ENCODE data around the gene OR52W1. TPM values are rescaled to one million over a fixed set of nuclear protein-coding genes. Genes with fewer than 3 reads are reported as not detected.

OR52W1 gene
- polyA plus RNA-seq, 3 donors, result 0.22 TPM; not detected in 2

DNA sequence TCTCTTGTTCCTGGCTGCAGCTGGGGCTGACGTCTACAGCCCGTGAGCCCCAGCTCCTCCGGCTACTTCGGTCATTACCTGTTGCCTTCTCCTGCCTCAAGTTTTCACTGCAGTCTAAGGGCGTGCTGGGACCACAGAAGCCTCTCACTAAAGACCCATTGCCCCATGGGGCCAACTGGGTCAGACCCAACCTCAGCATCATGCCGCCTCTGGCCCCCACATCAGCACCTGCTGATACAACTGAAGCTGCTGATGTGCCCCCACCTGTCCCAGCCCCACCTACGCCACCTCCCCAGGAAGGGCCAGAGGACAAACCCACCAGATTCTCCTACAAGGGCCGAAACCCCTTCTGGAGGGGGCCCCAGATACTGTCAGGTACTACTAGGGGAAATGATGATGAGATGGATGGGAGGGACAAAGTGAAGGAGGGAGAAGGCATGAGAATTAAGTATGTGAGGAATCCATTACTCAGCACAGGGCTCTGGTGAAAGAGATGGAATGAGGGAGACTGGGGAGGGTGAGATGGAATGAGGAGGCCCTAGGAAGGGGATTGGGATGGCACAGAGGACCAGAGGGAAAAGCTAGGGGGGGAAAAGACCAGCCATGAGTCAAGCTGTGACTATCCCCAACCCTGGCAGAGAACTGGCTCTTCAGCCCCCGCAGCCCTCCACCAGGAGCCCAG is 11.4 kb downstream of the OR52W1 start:
- DNase-seq (ENCODE audit: extremely low read depth in 1 of 11, low read depth in 9 of 11, low spot score in 4 of 11), result no peak

DNA sequence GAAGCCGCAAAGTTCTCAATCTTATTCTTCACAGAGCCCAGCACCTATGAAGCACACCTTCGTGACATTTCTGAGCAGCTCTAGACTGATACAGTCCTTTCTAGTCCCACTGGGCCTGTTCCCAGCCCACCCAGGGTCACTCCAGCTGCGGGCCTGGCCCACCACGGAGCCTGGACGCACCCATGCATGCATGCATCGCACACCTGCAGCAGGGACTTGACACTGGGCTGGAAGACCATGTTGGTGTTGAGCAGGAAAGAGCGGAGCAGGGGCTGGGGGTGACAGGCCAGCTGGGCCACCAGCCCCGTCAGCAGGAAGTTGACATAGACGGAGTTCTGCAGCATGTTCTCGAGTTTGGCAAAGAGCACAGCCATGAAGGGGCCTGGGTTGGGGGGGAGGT is 15.5 kb downstream of the OR52W1 start:
- DNase-seq (ENCODE audit: extremely low read depth in 1 of 11, low read depth in 9 of 11, low spot score in 4 of 11), result no peak

DNA sequence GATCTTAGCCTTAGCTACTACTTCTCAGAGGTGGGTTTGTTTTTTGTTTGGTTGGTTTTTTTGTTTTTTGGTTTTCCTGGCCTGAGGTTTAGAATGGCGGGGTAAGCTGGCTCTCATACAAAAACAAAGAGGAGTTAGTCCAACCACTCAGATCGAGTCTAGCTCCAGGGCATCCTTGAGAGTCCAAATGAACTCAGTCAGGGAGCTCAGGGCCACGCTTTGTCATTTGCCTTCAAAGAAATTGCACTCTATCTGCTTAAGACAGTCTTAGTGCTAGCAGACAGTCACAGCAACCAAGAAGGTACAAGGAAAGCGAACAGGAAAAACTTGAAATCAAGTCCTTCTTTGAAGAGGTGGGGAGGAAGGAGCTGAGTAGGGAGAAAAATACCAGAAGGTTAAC is 17.5 kb downstream of the OR52W1 start:
- no peak for DNase-seq (ENCODE audit: extremely low read depth in 1 of 11, low read depth in 9 of 11, low spot score in 4 of 11)

DNA sequence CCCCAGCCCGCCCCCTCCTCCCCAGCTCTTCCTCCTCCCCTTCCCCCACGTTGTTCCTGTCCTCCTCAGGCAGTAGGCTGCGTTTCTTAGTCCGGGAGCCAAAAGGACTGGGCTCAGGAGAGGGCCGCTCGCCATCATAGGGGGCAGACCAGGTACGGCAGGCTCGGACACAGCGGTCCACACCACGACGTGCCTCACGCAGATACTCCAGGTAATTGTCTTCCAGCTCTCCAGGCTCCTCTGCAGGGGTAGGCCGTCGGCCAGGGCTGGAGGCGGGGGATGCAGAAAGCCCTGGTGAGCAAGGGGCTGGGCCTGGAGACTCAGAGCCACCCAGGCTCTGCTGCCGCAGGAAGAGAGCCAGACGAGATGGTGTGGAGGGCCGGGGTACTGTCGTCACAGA is 18.7 kb downstream of the OR52W1 start:
- DNase-seq (ENCODE audit: extremely low read depth in 1 of 11, low read depth in 9 of 11, low spot score in 4 of 11), result no peak

DNA sequence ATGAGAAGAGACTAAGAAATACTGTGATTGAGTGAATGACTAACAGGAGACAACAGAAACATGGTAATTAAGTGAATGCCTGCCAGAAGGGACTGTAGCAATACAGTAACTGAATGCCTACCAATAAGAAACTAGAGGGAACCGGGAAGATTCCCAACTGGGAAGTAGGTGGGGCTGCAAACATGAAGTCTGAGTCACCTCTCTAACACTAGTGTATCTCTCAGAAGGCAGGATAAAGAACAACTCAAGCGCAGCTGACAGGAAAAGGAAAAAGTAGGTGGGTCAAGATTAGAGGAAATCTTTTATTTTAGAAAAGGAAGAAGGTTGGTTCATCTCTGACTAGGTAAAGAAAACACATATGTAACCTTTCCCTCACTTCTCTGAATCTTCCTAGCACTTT is 20.3 kb downstream of the OR52W1 start:
- DNase-seq (ENCODE audit: extremely low read depth in 1 of 11, low read depth in 9 of 11, low spot score in 4 of 11), result no peak

DNA sequence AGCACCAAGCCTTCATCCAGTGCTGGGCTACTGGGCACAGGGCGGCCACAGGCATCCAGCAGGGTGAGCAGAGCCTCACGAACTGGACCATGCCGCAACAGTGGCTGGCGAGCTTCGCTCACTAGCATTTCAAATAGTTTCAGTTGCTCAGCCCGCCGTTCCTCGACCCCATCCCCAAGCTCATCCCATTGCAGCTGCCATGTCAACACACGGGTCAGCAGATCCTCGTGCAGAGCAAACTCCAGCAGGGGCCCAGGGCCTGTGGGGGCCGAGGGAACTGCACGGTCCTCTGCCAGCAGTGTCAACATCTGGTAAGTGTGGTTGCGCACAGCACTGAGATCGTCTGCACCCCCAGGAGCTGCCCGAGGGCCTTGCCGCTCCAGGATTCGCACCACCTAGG is 24.8 kb downstream of the OR52W1 start:
- DNase-seq (ENCODE audit: extremely low read depth in 1 of 11, low read depth in 9 of 11, low spot score in 4 of 11), result no peak

DNA sequence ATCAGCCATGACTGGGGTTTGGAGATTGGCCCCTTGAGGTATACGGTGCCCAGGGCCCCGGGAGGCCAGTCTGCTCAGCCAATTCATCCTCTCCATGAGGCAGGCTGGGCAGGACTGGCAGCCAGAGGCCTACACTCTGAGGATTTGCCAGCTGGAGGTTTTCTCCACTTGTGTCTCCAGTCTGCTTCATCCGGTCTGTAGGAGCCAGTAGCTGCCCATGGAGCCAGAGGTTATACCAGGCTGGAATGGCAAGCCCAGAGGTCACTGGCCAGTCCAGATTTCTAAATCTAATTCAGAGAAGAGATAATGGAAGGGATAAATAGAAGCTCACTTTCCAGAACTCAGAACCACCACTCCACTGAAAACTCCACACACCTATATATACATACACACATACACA is 25.4 kb downstream of the OR52W1 start:
- no peak for DNase-seq (ENCODE audit: extremely low read depth in 1 of 11, low read depth in 9 of 11, low spot score in 4 of 11)

DNA sequence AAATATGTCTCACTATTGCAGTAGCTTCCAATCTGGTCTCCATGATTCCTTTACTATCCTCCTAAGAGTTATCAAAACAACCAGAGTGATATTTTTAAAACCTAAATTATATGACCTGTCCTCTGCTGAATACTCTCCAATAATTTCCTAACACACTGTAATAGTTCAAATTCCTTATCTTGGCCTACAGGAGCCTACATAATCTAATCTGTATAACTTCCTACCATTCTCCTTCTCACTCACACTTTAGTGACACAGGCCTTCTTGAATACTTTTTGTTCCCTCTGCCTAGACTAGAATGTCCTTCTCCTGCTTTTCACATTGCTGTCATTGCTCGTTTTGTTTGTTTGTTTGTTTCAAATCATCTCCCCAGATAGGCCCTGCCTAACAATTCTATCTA is 26.0 kb downstream of the OR52W1 start:
- no peak for DNase-seq (ENCODE audit: extremely low read depth in 1 of 11, low read depth in 9 of 11, low spot score in 4 of 11)

DNA sequence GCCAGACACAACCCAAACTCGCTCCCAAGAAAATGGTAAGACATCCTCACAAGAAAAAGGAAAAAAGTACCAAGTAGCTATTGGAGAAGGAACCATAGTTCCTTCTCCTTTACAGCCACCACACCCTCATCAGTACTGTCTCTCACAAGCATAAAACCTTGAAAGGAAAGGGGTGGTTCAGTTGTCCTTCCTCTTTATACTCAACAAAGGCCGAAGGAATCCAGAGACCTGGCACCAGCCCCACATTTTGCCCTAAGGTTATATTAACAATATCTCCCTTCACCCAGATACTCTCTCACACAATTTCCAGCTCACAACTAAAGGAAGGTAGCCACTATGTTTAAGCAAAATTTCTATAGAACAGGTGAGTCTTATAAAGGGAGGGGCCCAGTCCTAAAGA is 26.9 kb downstream of the OR52W1 start:
- DNase-seq (ENCODE audit: extremely low read depth in 1 of 11, low read depth in 9 of 11, low spot score in 4 of 11), result no peak

DNA sequence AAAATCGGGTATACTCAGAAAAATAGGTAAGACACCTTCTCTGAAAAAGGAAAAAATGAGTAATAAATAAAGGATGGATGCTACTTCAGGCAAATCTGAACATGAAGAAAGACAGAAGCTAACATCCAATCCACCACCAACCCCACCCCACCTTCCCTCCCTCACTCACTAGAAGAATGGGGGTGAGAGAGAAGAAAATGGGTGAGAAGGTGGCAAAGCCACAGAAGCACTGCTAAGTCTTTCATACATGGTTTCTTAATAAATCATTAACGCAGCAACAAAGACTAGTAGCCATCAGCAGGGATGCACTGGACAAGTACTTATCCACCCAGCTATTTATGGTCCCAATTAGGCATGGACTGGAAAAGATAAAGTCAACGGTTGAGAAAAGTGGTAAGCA is 29.5 kb downstream of the OR52W1 start:
- no peak for DNase-seq (ENCODE audit: extremely low read depth in 1 of 11, low read depth in 9 of 11, low spot score in 4 of 11)

DNA sequence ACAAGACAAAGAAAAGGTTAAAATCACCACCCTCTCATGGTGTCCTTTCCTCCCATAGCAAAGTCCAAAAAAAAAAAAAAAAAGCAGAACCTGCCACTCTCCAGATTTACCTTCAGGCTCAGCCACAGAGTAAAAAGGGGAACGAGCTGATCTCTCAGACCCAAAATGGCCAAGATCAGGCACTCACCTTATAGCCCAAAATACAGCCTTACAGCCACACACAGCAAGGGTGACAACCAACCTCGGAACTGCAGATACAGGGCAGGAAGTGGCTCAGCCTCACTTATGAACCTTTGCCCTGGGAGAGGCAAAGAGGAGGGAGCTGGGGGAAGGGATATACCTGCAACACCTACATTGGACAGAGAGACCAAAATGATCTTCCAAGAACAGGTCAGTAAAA is 30.9 kb downstream of the OR52W1 start:
- DNase-seq (ENCODE audit: extremely low read depth in 1 of 11, low read depth in 9 of 11, low spot score in 4 of 11), result no peak

DNA sequence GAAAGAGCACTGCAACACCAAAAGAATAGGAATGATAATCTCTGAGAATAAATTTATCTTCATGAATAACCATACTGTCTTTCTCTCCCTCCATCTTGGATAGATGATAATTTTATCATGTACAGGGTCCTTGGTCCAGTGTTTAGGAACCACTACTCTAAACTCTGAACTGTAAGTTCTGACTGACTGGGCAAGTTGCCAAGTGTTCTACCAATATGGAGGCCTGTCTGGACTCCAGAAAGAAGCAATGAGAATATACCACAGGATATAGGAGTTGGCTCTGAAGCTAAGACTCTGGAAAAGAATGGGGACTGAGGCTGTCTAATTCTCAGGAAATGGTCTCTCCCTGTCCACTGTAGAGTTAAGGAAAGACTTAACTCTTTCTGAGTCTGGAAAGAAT is 33.9 kb downstream of the OR52W1 start:
- no peak for DNase-seq (ENCODE audit: extremely low read depth in 1 of 11, low read depth in 9 of 11, low spot score in 4 of 11)

DNA sequence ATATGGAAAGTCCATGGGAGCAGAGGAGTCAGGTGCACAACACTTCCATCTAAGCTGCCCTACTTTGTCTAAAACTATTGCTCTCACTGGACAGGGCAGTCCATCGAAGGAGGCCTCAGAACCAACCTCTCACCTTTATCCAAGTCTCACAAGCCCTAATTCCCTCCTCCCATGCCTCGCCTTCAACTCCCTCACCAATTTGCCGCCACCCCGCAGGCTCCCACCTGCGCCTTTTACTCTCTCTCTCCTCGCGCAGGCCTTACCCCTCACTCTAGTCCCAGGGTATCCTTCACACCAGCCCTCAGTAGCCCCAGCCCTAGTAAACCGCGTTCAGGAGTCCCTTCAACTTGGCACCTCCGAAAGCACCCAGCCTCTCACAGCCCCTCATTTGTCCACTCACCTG is 35.0 kb downstream of the OR52W1 start:
- DNase-seq (ENCODE audit: extremely low read depth in 1 of 11, low read depth in 9 of 11, low spot score in 4 of 11), result peak in 5 of 11 donors; percentile 2 to 53 (median 11)

DNA sequence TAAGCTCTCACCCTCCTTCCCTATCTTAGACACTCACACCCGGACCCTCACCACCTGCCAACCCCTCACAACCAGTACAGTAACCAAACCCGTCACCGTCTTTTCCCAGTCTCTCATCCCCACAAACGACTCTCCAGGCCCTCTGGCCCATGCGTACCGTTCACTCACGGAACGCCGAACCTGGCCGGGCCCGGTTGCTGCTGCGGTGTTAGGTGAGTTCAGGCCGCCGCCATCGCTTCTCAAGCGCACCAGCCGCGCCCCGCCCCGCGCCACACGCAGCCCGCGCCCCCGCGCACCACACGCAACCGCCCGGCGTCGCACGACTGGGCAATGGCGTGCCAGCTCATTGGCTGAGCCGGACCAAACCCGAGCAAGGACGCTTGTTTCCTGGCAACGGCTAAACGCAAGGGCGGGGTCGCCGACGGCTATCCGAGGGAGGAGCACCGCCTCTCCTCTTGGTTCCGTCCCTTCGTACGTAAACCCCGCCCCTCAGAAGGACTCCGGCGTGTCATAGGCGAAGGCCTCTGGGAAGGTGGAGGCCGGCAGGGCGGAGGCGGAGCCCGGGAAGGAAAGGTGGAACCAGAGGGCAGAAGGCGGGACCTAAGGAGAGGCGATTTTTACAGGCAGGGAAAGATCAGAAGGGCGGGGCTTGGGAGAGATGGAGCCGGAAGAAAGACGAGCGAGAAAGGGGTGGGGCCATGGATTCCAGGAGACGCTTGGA is 35.5 kb downstream of the OR52W1 start, which contains the start of gene FHIP1B:
TSS of gene FHIP1B (minus strand) at position 250 of the 721 bp plus-strand sequence. CDS start 10,120 bp downstream, outside the sequence.
- peak; percentile 97 to 99 (median 99) for DNase-seq (ENCODE audit: extremely low read depth in 1 of 11, low read depth in 9 of 11, low spot score in 4 of 11)

DNA sequence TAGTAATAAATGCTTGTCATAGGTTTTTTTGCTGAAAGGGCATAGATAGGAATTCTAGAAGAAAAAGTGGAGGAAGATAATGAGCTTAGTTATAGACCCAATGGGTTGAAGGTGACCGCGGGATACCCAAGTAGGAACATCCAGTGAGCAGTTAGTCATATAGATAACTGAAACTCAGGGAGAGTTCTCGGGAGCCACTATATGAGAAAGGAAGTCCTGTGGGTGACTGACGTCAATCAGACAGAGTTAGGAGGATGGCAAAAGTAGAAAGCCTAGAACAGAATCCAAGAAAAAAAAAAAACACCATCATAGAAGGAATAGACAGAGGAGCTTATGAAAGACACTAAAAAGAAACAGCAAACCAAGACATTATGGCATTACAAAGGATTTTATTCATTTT is 38.2 kb downstream of the OR52W1 start:
- no peak for DNase-seq (ENCODE audit: extremely low read depth in 1 of 11, low read depth in 9 of 11, low spot score in 4 of 11)

DNA sequence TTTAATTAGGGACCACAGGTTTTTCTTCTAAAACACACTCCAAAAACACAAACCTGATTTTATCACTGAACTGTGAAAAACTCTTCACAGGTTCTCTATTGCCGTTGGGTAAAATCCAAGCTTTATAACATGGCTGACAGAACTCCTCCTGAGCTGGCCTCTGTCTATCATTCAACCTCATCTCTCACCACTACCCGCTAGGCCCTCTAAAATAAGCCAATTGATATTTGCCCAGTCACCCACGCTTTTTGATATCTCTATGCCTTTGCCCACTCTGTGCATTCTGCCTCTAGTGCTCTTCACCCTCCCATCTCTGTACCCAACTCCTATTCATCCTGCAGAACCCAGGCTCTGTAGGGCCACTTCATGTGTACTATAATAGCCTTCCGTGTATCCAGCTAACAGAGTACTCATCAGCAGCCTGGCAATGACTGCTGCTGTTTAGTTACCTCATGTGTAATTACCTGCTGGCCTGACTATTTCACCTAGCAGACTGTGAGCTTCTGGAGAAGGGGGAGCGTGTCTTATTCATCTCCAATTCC is 38.8 kb downstream of the OR52W1 start:
- DNase-seq (ENCODE audit: extremely low read depth in 1 of 11, low read depth in 9 of 11, low spot score in 4 of 11), result no peak

DNA sequence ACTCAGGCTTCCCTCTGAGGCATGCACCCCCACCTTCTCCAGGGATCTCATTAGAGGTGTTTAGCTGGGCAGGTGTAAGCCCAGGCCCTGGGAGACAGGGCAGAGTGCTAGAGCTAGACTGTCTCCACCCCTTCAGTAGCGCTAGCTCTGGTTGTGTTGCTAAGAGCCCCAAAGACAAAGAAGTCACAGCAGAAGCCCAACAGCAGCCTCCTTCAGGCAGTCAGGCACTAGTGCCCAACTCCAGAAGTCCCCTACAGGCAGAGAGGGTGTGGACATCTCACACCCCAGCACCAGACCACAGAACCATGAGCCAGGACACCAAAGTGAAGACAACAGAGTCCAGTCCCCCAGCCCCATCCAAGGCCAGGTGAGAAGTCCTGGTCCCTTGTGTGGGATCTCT is 39.9 kb downstream of the OR52W1 start, which contains the start of gene CNGA4:
TSS of gene CNGA4 (plus strand) at position 188 of the 400 bp plus-strand sequence. CDS start at position 306, 118 bp downstream.
- no peak for DNase-seq (ENCODE audit: extremely low read depth in 1 of 11, low read depth in 9 of 11, low spot score in 4 of 11)

DNA sequence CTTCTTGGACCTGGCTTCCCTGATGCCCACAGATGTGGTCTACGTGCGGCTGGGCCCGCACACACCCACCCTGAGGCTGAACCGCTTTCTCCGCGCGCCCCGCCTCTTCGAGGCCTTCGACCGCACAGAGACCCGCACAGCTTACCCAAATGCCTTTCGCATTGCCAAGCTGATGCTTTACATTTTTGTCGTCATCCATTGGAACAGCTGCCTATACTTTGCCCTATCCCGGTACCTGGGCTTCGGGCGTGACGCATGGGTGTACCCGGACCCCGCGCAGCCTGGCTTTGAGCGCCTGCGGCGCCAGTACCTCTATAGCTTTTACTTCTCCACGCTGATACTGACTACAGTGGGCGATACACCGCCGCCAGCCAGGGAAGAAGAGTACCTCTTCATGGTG is 41.1 kb downstream of the OR52W1 start:
- no peak for DNase-seq (ENCODE audit: extremely low read depth in 1 of 11, low read depth in 9 of 11, low spot score in 4 of 11)

DNA sequence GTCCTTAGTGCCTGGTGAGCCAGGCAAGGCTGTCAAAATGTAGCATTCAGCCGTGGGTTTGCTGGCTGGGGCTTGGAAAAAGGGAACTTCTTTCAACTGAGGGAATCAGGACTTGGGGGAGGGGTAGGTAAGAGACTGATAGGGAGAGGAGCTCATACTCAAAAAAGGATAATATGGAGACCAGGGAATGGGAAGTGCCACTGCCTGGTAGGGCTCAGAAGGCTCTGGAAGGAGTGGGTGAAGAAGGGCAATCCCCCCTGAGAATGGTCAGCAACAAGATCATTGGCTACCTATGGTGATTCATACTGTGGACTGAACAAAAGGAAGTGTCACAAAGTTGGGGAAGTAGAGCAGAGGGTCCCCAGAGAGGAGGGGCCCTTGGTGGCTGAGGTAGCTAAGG is 41.8 kb downstream of the OR52W1 start:
- DNase-seq (ENCODE audit: extremely low read depth in 1 of 11, low read depth in 9 of 11, low spot score in 4 of 11), result no peak

DNA sequence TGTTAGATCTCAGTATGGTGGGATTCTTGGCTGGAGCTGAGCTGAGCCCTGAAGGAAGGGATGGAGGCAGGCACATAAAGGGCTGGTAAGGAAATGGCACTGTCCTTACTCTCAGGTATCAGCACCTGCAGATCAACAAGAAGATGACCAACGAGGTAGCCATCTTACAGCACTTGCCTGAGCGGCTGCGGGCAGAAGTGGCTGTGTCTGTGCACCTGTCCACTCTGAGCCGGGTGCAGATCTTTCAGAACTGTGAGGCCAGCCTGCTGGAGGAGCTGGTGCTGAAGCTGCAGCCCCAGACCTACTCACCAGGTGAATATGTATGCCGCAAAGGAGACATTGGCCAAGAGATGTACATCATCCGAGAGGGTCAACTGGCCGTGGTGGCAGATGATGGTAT is 42.3 kb downstream of the OR52W1 start:
- no peak for DNase-seq (ENCODE audit: extremely low read depth in 1 of 11, low read depth in 9 of 11, low spot score in 4 of 11)

All from renal cortex interstitium (tissue), 11 donors.